ENCODE data around the gene SLC15A1.

SLC15A1 gene

GRCh38 chr13:98690348-98691022 lies 62.0 kb downstream of the SLC15A1 start:
- no peak for DNase-seq

- no peak for DNase-seq
Measured at GRCh38 chr13:98689347-98689968, 63.0 kb downstream of the SLC15A1 start.

GRCh38 chr13:98688373-98688772 lies 64.1 kb downstream of the SLC15A1 start:
- DNase-seq, result no peak

- no peak for DNase-seq
Measured at GRCh38 chr13:98687319-98687718, 65.2 kb downstream of the SLC15A1 start.

GRCh38 chr13:98686270-98686669 lies 66.2 kb downstream of the SLC15A1 start:
- no peak for DNase-seq

GRCh38 chr13:98685146-98685545 lies 67.3 kb downstream of the SLC15A1 start:
- no peak for DNase-seq

- no peak for DNase-seq
Measured at GRCh38 chr13:98681049-98681448, 71.4 kb downstream of the SLC15A1 start.

GRCh38 chr13:98678741-98679140 lies 73.7 kb downstream of the SLC15A1 start:
- no peak for DNase-seq

- DNase-seq, result no peak
Measured at GRCh38 chr13:98677398-98677797, 75.1 kb downstream of the SLC15A1 start.

GRCh38 chr13:98676239-98676638 lies 76.2 kb downstream of the SLC15A1 start:
- DNase-seq, result no peak

GRCh38 chr13:98675837-98676236 lies 76.6 kb downstream of the SLC15A1 start:
- DNase-seq, result no peak

GRCh38 chr13:98675066-98675465 lies 77.4 kb downstream of the SLC15A1 start:
- DNase-seq, result no peak

- peak; percentile 2 for DNase-seq
Measured at GRCh38 chr13:98672947-98673613, 79.4 kb downstream of the SLC15A1 start.

GRCh38 chr13:98668155-98668554 lies 84.3 kb downstream of the SLC15A1 start:
- DNase-seq, result no peak

- DNase-seq, result no peak
Measured at GRCh38 chr13:98665638-98665995, 86.9 kb downstream of the SLC15A1 start.

- DNase-seq, result no peak
Measured at GRCh38 chr13:98664924-98665637, 87.4 kb downstream of the SLC15A1 start.

- DNase-seq, result no peak
Measured at GRCh38 chr13:98664510-98664909, 88.0 kb downstream of the SLC15A1 start.

GRCh38 chr13:98664047-98664446 lies 88.4 kb downstream of the SLC15A1 start:
- no peak for DNase-seq

GRCh38 chr13:98658131-98658530 lies 94.3 kb downstream of the SLC15A1 start:
- DNase-seq, result no peak

GRCh38 chr13:98657506-98658085 lies 94.9 kb downstream of the SLC15A1 start:
- no peak for DNase-seq

GRCh38 chr13:98656223-98656622 lies 96.2 kb downstream of the SLC15A1 start:
- DNase-seq, result no peak

- peak; percentile 31 for DNase-seq
Measured at GRCh38 chr13:98653463-98653985, 98.9 kb downstream of the SLC15A1 start.
